Mesenchymal stem cell (in vitro differentiated cells and primary cell): ENCODE measurements around the gene CYB5R4.
A peak's percentile ranks its signal among the peaks of the same experiment; 100 is the strongest.
"Not testable (repeated sequence)": the region's sequence is repeated elsewhere in the genome, so short reads cannot be mapped to it uniquely, and the experiment has no call there.

Experiments
- DNase-seq: peaks from one replicate; pipeline ENCODE4 v3.0.0-alpha.2; 2013
- H2AFZ ChIP-seq: one replicate; pipeline ENCODE4 v1.6.1; 2013; ENCODE audit warnings: low read depth, mild to moderate bottlenecking, control low read depth, inconsistent platforms, low read length, moderate library complexity
- H2AK5ac ChIP-seq: 2 replicates; pipeline ENCODE4 v1.6.1; 2013; ENCODE audit warnings: low read length, moderate library complexity, mild to moderate bottlenecking, inconsistent platforms; ENCODE audit not compliant: severe bottlenecking
- H2BK120ac ChIP-seq: one replicate; pipeline ENCODE4 v1.6.1; 2013; ENCODE audit warnings: low read depth, mild to moderate bottlenecking, inconsistent platforms, low read length, moderate library complexity
- H2BK12ac ChIP-seq, 2 experiments: one replicate each; pipeline ENCODE4 v1.6.1; 2013; ENCODE audit warnings: inconsistent platforms in 2 of 2, low read length in 2 of 2, mild to moderate bottlenecking in 2 of 2, moderate library complexity in 2 of 2, control low read depth in 1 of 2
- H2BK15ac ChIP-seq: one replicate; pipeline ENCODE4 v1.6.1; 2013; ENCODE audit warnings: mild to moderate bottlenecking, low read depth, inconsistent platforms; ENCODE audit not compliant: poor library complexity, severe bottlenecking
- H2BK5ac ChIP-seq: 2 replicates; pipeline ENCODE4 v1.6.1; 2013; ENCODE audit warnings: low read depth, mild to moderate bottlenecking, low read length, control low read depth, inconsistent platforms; ENCODE audit not compliant: poor library complexity, severe bottlenecking
- H3K14ac ChIP-seq, 2 experiments: one replicate each; pipeline ENCODE4 v1.6.1; 2013; ENCODE audit warnings: inconsistent platforms in 2 of 2, low read length in 2 of 2, control low read depth in 1 of 2, mild to moderate bottlenecking in 1 of 2, moderate library complexity in 1 of 2
- H3K18ac ChIP-seq, 2 experiments: one replicate each; pipeline ENCODE4 v1.6.1; 2013; ENCODE audit warnings: inconsistent platforms in 2 of 2, low read length in 2 of 2, control low read depth in 1 of 2, low read depth in 1 of 2, mild to moderate bottlenecking in 1 of 2
- H3K23ac ChIP-seq, 2 experiments: one replicate each; pipeline ENCODE4 v1.6.1; 2013; ENCODE audit warnings: inconsistent platforms in 2 of 2, low read length in 2 of 2, mild to moderate bottlenecking in 2 of 2, moderate library complexity in 2 of 2, control low read depth in 1 of 2
- H3K27ac ChIP-seq: 2 replicates; pipeline ENCODE4 v1.5.1; 2013; ENCODE audit warnings: mild to moderate bottlenecking, moderate library complexity, low read length, control low read depth, inconsistent platforms; ENCODE audit not compliant: poor library complexity, severe bottlenecking
- H3K27me3 ChIP-seq, 2 experiments: 2 replicates each; pipeline versions ENCODE4 v1.6.1 to v1.7.0; 2013; ENCODE audit warnings: low read length in 2 of 2, mild to moderate bottlenecking in 2 of 2, moderate library complexity in 2 of 2, control low read depth in 1 of 2, inconsistent platforms in 1 of 2; ENCODE audit not compliant: control insufficient read depth in 1 of 2, insufficient read depth in 1 of 2
- H3K36me3 ChIP-seq, 2 experiments: 2 replicates each; pipeline versions ENCODE4 v1.6.1 to v1.7.0; 2013; ENCODE audit warnings: low read length in 2 of 2, control low read depth in 1 of 2, inconsistent platforms in 1 of 2, low read depth in 1 of 2, mild to moderate bottlenecking in 1 of 2; ENCODE audit not compliant: insufficient read depth in 2 of 2, control insufficient read depth in 1 of 2
- H3K4ac ChIP-seq, 2 experiments: one replicate each; pipeline ENCODE4 v1.6.1; 2013; ENCODE audit warnings: inconsistent platforms in 2 of 2, low read length in 2 of 2, mild to moderate bottlenecking in 2 of 2, moderate library complexity in 2 of 2, control low read depth in 1 of 2, low read depth in 1 of 2
- H3K4me1 ChIP-seq: 2 replicates; pipeline ENCODE4 v1.6.1; 2013; ENCODE audit warnings: low read depth, low read length, control low read depth; ENCODE audit not compliant: control insufficient read depth, insufficient read depth
- H3K4me2 ChIP-seq: 2 replicates; pipeline ENCODE4 v1.6.1; 2013; ENCODE audit warnings: low read length, mild to moderate bottlenecking, inconsistent platforms; ENCODE audit not compliant: poor library complexity, severe bottlenecking
- H3K4me3 ChIP-seq, 2 experiments: 2 replicates each; pipeline versions ENCODE4 v1.5.1 to v1.7.0; 2013; ENCODE audit warnings: low read length in 2 of 2, mild to moderate bottlenecking in 2 of 2, control low read depth in 1 of 2, low read depth in 1 of 2; ENCODE audit not compliant: insufficient read depth in 1 of 2
- H3K79me1 ChIP-seq: replicated peaks from 2 replicates; pipeline ENCODE4 v1.6.1; 2013; ENCODE audit warnings: mild to moderate bottlenecking, control low read depth, low read length, inconsistent platforms; ENCODE audit not compliant: poor library complexity, severe bottlenecking
- H3K9ac ChIP-seq: 2 replicates; pipeline ENCODE4 v1.7.0; 2013; ENCODE audit warnings: mild to moderate bottlenecking, low read length, moderate library complexity
- H3K9me3 ChIP-seq: 2 replicates; pipeline ENCODE4 v1.7.0; 2013; ENCODE audit warnings: mild to moderate bottlenecking, low read length; ENCODE audit not compliant: control insufficient read depth
- H4K8ac ChIP-seq: one replicate; pipeline ENCODE4 v1.6.1; 2013; ENCODE audit warnings: inconsistent platforms, mild to moderate bottlenecking, low read length, moderate library complexity
- H4K91ac ChIP-seq: one replicate; pipeline ENCODE4 v1.6.1; 2013; ENCODE audit warnings: mild to moderate bottlenecking, low read length, inconsistent platforms
- WGBS: methylation state at CpG from one replicate; pipeline ENCODE4 v1.1.7; 2013; ENCODE audit warnings: mixed read lengths; 5-methylcytosine and 5-hydroxymethylcytosine counted together

Gene CYB5R4

GRCh38 chr6:83951423-83951822 is 91.9 kb downstream of the CYB5R4 start:
- not testable (repeated sequence) for H3K14ac ChIP-seq, H3K4me3 ChIP-seq, H4K8ac ChIP-seq, H2BK12ac ChIP-seq, H2AK5ac ChIP-seq, H3K4me2 ChIP-seq, H2AFZ ChIP-seq, H3K4me1 ChIP-seq, H3K79me1 ChIP-seq, DNase-seq, H2BK120ac ChIP-seq, H3K23ac ChIP-seq, H2BK5ac ChIP-seq, H3K18ac ChIP-seq, H3K9me3 ChIP-seq, H3K4ac ChIP-seq, H3K9ac ChIP-seq, H3K27ac ChIP-seq, H4K91ac ChIP-seq, H3K27me3 ChIP-seq, H2BK15ac ChIP-seq
- H3K36me3 ChIP-seq, result peaks cover 0 to 17% of the 10 kb centered on the region in 2 experiments
- no CpG with 5 or more reads among the region's 2 CpGs for WGBS

GRCh38 chr6:83952830-83953229 is 93.3 kb downstream of the CYB5R4 start:
- Histone ChIP-seq H3K27me3 (no peaks in the 10 kb centered on the region), H2AK5ac (no peak overlapping the region), H3K23ac (no peak overlapping the region), H3K18ac (no peak overlapping the region), H3K9ac (peak overlapping the region; percentile 60), H3K27ac (no peak overlapping the region), H4K8ac (no peak overlapping the region), H4K91ac (no peak overlapping the region), H3K9me3 (no peaks in the 10 kb centered on the region), H2BK12ac (no peak overlapping the region), H2AFZ (no peak overlapping the region), H3K4me3 (peak overlapping the region in 1 of 2 experiments; percentile 45), H2BK5ac (no peak overlapping the region), H3K36me3 (peaks cover 0 to 19% of the 10 kb centered on the region in 2 experiments), H3K14ac (no peak overlapping the region), H3K4ac (no peak overlapping the region), H3K79me1 (no peaks in the 10 kb centered on the region), H2BK120ac (no peak overlapping the region), H3K4me2 (no peak overlapping the region), H2BK15ac (no peak overlapping the region), H3K4me1 (no peaks in the 10 kb centered on the region)
- DNase-seq, result peak; percentile 6
- WGBS, result 64% methylated on average over 2 of the region's 3 CpGs

GRCh38 chr6:83954371-83954770 is 94.9 kb downstream of the CYB5R4 start:
- no peak overlapping the region for H4K91ac ChIP-seq
- H3K14ac ChIP-seq, result no peak overlapping the region
- no peak overlapping the region for H3K4ac ChIP-seq
- no peaks in the 10 kb centered on the region for H3K27me3 ChIP-seq
- no peak for DNase-seq
- peaks cover 0 to 22% of the 10 kb centered on the region in 2 experiments for H3K36me3 ChIP-seq
- no peak overlapping the region for H3K23ac ChIP-seq
- no peak overlapping the region for H2AK5ac ChIP-seq
- H2BK15ac ChIP-seq, result no peak overlapping the region
- no peak overlapping the region for H3K27ac ChIP-seq
- H3K18ac ChIP-seq, result no peak overlapping the region
- no peak overlapping the region for H2BK5ac ChIP-seq
- H4K8ac ChIP-seq, result no peak overlapping the region
- no CpG with 5 or more reads among the region's 2 CpGs for WGBS
- H3K4me1 ChIP-seq, result no peaks in the 10 kb centered on the region
- H3K9ac ChIP-seq, result no peak overlapping the region
- no peak overlapping the region for H3K4me2 ChIP-seq
- H2AFZ ChIP-seq, result no peak overlapping the region
- no peak overlapping the region for H2BK120ac ChIP-seq
- no peaks in the 10 kb centered on the region for H3K9me3 ChIP-seq
- H2BK12ac ChIP-seq, result no peak overlapping the region
- H3K4me3 ChIP-seq, result no peak overlapping the region
- no peaks in the 10 kb centered on the region for H3K79me1 ChIP-seq

GRCh38 chr6:83958241-83958685 is 98.8 kb downstream of the CYB5R4 start:
- Histone ChIP-seq H2BK15ac (no peak overlapping the region), H2AK5ac (no peak overlapping the region), H3K14ac (no peak overlapping the region), H3K23ac (no peak overlapping the region), H3K79me1 (no peaks in the 10 kb centered on the region), H4K91ac (no peak overlapping the region), H3K36me3 (peaks cover 0 to 38% of the 10 kb centered on the region in 2 experiments), H3K9me3 (no peaks in the 10 kb centered on the region), H2BK5ac (no peak overlapping the region), H3K4me2 (no peak overlapping the region), H3K27ac (no peak overlapping the region), H3K9ac (no peak overlapping the region), H3K4me1 (no peaks in the 10 kb centered on the region), H3K27me3 (no peaks in the 10 kb centered on the region), H3K18ac (no peak overlapping the region), H2AFZ (no peak overlapping the region), H3K4ac (no peak overlapping the region), H2BK12ac (no peak overlapping the region), H3K4me3 (no peak overlapping the region), H4K8ac (no peak overlapping the region), H2BK120ac (no peak overlapping the region)
- 69% methylated on average over 2 of the region's 3 CpGs for WGBS
- DNase-seq, result peak; percentile 7
